Ecto neural progenitor cell (in vitro differentiated cells): ENCODE measurements around the gene CREB5.

Experiments
- DNase-seq: peaks from one replicate; pipeline ENCODE4 v3.0.0-alpha.2; 2018; ENCODE audit warnings: low spot score

The CREB5 gene

GRCh38 chr7:28685644-28686417, 273.5 kb downstream of the CREB5 start:
- DNase-seq, result peak; percentile 73

- DNase-seq, result no peak
These were observed 274.1 kb downstream of the CREB5 start for GRCh38 chr7:28686418-28686800.

GRCh38 chr7:28687537-28687936, 275.2 kb downstream of the CREB5 start:
- DNase-seq, result no peak

- no peak for DNase-seq
These were observed 275.9 kb downstream of the CREB5 start for GRCh38 chr7:28688174-28688573.

- no peak for DNase-seq
These were observed 276.3 kb downstream of the CREB5 start for GRCh38 chr7:28688651-28689050.

- DNase-seq, result no peak
These were observed 283.3 kb downstream of the CREB5 start for GRCh38 chr7:28695300-28696295.

GRCh38 chr7:28697913-28698563, 285.7 kb downstream of the CREB5 start:
- DNase-seq, result no peak

- DNase-seq, result no peak
These were observed 286.5 kb downstream of the CREB5 start for GRCh38 chr7:28698840-28699239.

GRCh38 chr7:28700096-28700495, 287.8 kb downstream of the CREB5 start:
- DNase-seq, result no peak

GRCh38 chr7:28700790-28701203, 288.5 kb downstream of the CREB5 start:
- no peak for DNase-seq

- DNase-seq, result no peak
These were observed 289.4 kb downstream of the CREB5 start for GRCh38 chr7:28701731-28702130.

GRCh38 chr7:28702171-28702570, 289.9 kb downstream of the CREB5 start:
- no peak for DNase-seq

- no peak for DNase-seq
These were observed 290.9 kb downstream of the CREB5 start for GRCh38 chr7:28703037-28703765.

- DNase-seq, result no peak
These were observed 292.4 kb downstream of the CREB5 start for GRCh38 chr7:28704706-28705105.

- DNase-seq, result no peak
These were observed 293.0 kb downstream of the CREB5 start for GRCh38 chr7:28705350-28705749.

- no peak for DNase-seq
These were observed 294.3 kb downstream of the CREB5 start for GRCh38 chr7:28706584-28706983.

GRCh38 chr7:28707291-28707690, 295.0 kb downstream of the CREB5 start:
- DNase-seq, result no peak

GRCh38 chr7:28708033-28708951, 296.0 kb downstream of the CREB5 start:
- no peak for DNase-seq

- no peak for DNase-seq
These were observed 297.4 kb downstream of the CREB5 start for GRCh38 chr7:28709748-28710147.

- DNase-seq, result no peak
These were observed 298.8 kb downstream of the CREB5 start for GRCh38 chr7:28711114-28711513.
